Glutamatergic neuron (in vitro differentiated cells): Measurements from ENCODE around the gene RAMAC. TPM values are rescaled to one million over a fixed set of nuclear protein-coding genes. Genes with fewer than 3 reads are reported as not detected.

Source experiments
- DNase-seq: peaks from one replicate; pipeline ENCODE4 v3.0.0; 2022
- H3K27ac Mint-ChIP-seq: one replicate; pipeline ENCODE4 v1.8.0; 2020; ENCODE audit warnings: mild to moderate bottlenecking, mixed read lengths, inconsistent platforms; ENCODE audit not compliant: unreplicated experiment
- H3K27me3 Mint-ChIP-seq: one replicate; pipeline ENCODE4 v1.8.0; 2020; ENCODE audit warnings: mild to moderate bottlenecking, moderate library complexity, mixed read lengths, inconsistent platforms; ENCODE audit not compliant: unreplicated experiment
- H3K36me3 Mint-ChIP-seq: one replicate; pipeline ENCODE4 v1.8.0; 2020; ENCODE audit warnings: mild to moderate bottlenecking, mixed read lengths, inconsistent platforms; ENCODE audit not compliant: unreplicated experiment
- H3K4me1 Mint-ChIP-seq: one replicate; pipeline ENCODE4 v1.8.0; 2020; ENCODE audit warnings: mild to moderate bottlenecking, low read depth, mixed read lengths, inconsistent platforms; ENCODE audit not compliant: unreplicated experiment
- H3K4me3 Mint-ChIP-seq: one replicate; pipeline ENCODE4 v1.8.0; 2020; ENCODE audit warnings: mild to moderate bottlenecking, mixed read lengths, inconsistent platforms; ENCODE audit not compliant: unreplicated experiment
- H3K9me3 Mint-ChIP-seq: one replicate; pipeline ENCODE4 v1.8.0; 2020; ENCODE audit warnings: mild to moderate bottlenecking, moderate library complexity, mixed read lengths, inconsistent platforms; ENCODE audit not compliant: unreplicated experiment
- CTCF ChIP-seq: fragments of 200-600 bp; sonication (generic); IDR thresholded peaks from one replicate; pipeline ENCODE4 v1.5.0; 2021; ENCODE audit not compliant: partially characterized antibody, unreplicated experiment
- total RNA-seq: library from RNA; stranded (reverse); fragmentation: NEBNext Ultra II Directional; extraction: Animal tissue kit (Norgen Biotek cat#: 25700); gene quantifications from one replicate; pipeline ENCODE4 v1.2.1, GENCODE V29; 2021; ENCODE audit not compliant: unreplicated experiment

RAMAC gene
- total RNA-seq, 1 donor from 2014 or later, result 38.2 TPM

GRCh38 chr15:82980981-82981380, 5.0 kb upstream of the RAMAC start:
- H3K27ac Mint-ChIP-seq, result no peak overlapping the region
- H3K4me3 Mint-ChIP-seq, result no peak overlapping the region
- peaks cover 2% of the 10 kb centered on the region for H3K9me3 Mint-ChIP-seq
- no peak for DNase-seq
- no peak for TF ChIP-seq CTCF
- H3K27me3 Mint-ChIP-seq, result peaks cover 4% of the 10 kb centered on the region
- H3K36me3 Mint-ChIP-seq, result no peaks in the 10 kb centered on the region
- peaks cover 6% of the 10 kb centered on the region for H3K4me1 Mint-ChIP-seq

GRCh38 chr15:82986442-82986780, 401 bp downstream of the RAMAC start:
- DNase-seq, result no peak
- H3K27me3 Mint-ChIP-seq, result peaks cover 4% of the 10 kb centered on the region
- H3K4me3 Mint-ChIP-seq, result peak overlapping the region; percentile 96
- peaks cover 8% of the 10 kb centered on the region for H3K4me1 Mint-ChIP-seq
- peaks cover 2% of the 10 kb centered on the region for H3K9me3 Mint-ChIP-seq
- no peak for TF ChIP-seq CTCF
- peaks cover under 1% of the 10 kb centered on the region for H3K36me3 Mint-ChIP-seq
- peak overlapping the region; percentile 62 for H3K27ac Mint-ChIP-seq

GRCh38 chr15:82992436-82992998, 6.5 kb downstream of the RAMAC start:
- DNase-seq, result no peak
- H3K9me3 Mint-ChIP-seq, result peaks cover 2% of the 10 kb centered on the region
- no peak overlapping the region for H3K4me3 Mint-ChIP-seq
- H3K4me1 Mint-ChIP-seq, result peaks cover 12% of the 10 kb centered on the region
- no peak overlapping the region for H3K27ac Mint-ChIP-seq
- peaks cover 4% of the 10 kb centered on the region for H3K36me3 Mint-ChIP-seq
- peaks cover 5% of the 10 kb centered on the region for H3K27me3 Mint-ChIP-seq
- TF ChIP-seq CTCF, result no peak

DNA sequence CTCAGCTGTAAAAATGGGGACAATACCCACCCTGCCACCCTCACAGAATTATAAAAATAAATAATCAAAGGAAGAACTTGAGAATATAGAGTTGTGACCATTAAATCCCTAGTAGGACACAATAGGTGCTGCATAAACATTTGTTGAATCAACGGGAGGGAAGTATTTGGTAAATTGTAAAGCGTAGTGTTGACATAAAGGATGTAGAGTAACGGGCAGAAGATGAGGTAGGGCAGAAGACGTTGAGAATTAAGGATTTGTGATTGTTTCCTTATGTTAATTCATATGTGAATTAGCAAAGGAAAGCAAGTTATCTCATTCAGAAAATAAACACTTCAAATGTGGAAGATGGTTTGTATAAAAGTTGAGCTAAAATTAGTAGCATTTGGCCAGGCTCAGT, 7.1 kb downstream of the RAMAC start:
- no peak overlapping the region for H3K4me3 Mint-ChIP-seq
- peaks cover 5% of the 10 kb centered on the region for H3K27me3 Mint-ChIP-seq
- no peak for DNase-seq

More for the DNA sequence above, 7.1 kb downstream of the RAMAC start:
- Mint-ChIP-seq H3K27ac (no peak overlapping the region), H3K9me3 (peaks cover 2% of the 10 kb centered on the region), H3K4me1 (peaks cover 12% of the 10 kb centered on the region), H3K36me3 (peaks cover 4% of the 10 kb centered on the region)
- no peak for TF ChIP-seq CTCF
